Measurements from ENCODE around the gene PNLDC1.

Gene PNLDC1

GRCh38 chr6:159758031-159759001, 41.8 kb upstream of the PNLDC1 start:
- no peak for DNase-seq (ENCODE audit: extremely low read depth, low read depth)
- TF ChIP-seq, protein P1, sequence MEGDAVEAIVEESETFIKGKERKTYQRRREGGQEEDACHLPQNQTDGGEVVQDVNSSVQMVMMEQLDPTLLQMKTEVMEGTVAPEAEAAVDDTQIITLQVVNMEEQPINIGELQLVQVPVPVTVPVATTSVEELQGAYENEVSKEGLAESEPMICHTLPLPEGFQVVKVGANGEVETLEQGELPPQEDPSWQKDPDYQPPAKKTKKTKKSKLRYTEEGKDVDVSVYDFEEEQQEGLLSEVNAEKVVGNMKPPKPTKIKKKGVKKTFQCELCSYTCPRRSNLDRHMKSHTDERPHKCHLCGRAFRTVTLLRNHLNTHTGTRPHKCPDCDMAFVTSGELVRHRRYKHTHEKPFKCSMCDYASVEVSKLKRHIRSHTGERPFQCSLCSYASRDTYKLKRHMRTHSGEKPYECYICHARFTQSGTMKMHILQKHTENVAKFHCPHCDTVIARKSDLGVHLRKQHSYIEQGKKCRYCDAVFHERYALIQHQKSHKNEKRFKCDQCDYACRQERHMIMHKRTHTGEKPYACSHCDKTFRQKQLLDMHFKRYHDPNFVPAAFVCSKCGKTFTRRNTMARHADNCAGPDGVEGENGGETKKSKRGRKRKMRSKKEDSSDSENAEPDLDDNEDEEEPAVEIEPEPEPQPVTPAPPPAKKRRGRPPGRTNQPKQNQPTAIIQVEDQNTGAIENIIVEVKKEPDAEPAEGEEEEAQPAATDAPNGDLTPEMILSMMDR (IDR thresholded peaks at IDR 0.05; ENCODE audit: low read depth, low read length), result no peak

DNA sequence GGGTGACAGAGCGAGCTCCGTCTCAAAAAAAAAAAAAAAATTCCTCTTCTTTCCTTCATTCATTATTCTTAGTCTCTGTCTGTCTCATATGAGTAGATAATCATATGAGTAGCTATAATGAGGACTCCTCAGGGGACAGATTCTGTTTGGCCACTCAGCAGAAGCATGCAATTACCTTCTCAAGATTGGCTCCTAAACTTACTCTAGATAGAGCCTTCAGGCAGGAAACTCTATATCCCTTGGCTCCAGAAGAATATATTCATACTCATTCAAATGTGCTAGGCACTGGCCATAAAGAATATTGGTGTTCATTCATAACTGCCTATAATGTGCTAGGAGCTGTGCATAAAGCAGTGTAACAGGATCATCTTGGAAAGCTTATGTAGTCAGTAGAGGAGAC, 40.4 kb upstream of the PNLDC1 start:
- no peak for DNase-seq (ENCODE audit: extremely low read depth, low read depth)
- TF ChIP-seq, protein P1 (IDR thresholded peaks at IDR 0.05; ENCODE audit: low read depth, low read length), result no peak

GRCh38 chr6:159760602-159761057, 39.4 kb upstream of the PNLDC1 start:
- TF ChIP-seq, protein P1 (IDR thresholded peaks at IDR 0.05; ENCODE audit: low read depth, low read length), result no peak
- no peak for DNase-seq (ENCODE audit: extremely low read depth, low read depth)

DNA sequence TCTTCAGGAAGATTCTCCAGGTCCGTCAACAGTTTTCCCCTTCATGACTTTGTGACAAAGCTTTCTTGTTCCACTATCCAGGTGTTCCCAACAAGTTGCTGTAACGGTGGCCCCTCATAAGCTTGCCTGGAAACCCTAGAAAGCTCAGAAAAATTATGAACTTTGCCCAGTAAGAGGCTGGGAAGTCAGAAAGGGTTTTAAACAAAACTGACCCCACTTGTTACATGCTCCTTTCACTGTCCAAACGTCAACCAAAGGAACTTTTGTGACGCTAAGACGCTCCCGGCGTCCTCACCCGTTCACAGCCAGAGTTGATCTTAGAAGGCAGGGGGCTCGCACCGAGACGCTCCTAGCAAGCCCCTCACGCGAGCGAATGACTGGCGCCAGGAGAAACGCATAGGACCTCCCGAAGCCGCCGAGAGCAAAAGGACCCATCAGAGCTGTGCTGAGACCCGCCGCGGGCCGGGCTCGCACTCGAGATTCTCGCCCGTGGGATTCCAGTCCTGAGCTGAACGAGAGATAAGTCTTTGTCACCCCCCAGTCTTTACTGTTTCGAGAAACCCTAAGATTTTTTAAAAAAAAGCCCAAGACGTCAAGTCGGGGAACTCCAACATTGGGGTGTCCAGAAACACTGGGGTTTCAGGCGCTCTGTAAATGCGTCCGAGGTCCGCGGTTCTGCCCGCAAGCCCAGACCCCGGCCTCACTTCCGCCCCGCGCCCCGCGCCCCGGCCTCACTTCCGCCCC, 38.8 kb upstream of the PNLDC1 start:
- DNase-seq (ENCODE audit: extremely low read depth, low read depth), result no peak
- TF ChIP-seq, protein P1 (IDR thresholded peaks at IDR 0.05; ENCODE audit: low read depth, low read length), result no peak

DNA sequence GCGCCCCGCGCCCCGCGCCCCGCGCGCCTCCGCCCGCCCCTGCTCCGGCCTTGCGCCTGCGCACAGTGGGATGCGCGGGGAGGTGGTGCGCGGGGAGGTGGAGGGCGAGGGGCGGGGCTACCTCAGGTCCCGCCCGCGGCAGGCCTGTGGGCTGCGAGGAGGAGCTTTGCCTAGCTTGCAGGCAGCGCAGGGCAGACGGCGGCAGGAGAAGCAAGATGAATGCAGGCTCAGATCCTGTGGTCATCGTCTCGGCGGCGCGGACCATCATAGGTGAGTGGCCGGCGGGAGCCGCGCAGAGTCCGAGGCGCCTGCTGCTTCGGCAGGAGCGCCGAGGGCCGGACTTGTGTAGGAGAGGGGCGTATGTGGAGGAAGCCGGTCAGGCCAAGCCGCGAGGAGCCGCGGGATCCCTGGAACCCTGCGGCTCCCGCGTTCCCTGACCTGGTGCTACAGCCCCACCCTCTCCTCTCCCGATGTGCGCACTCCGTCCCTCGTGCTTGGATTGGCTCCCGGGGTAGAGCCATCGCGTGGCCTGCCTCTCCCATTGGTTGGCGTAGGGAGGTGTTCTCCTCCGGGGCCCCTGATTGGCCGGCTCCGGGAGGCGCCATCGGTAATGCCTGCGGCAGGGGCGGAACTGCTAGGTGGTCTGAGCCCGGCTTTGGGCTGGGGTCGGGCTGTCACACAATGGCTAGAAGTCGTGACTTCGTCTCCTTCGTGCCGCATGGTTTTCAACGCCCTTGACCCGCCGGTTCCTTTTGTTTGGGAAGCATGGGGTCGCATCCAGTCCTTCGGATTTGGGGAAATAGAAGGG, 38.0 kb upstream of the PNLDC1 start, which contains the start of gene ACAT2:
TSS of gene ACAT2 (plus strand) at position 173 of the 808 bp plus-strand sequence. CDS start at position 216, 43 bp downstream.
- DNase-seq (ENCODE audit: extremely low read depth, low read depth), result peak; percentile 78
- TF ChIP-seq, protein P1 (IDR thresholded peaks at IDR 0.05; ENCODE audit: low read depth, low read length), result no peak

GRCh38 chr6:159762681-159763293, 37.3 kb upstream of the PNLDC1 start:
- DNase-seq (ENCODE audit: extremely low read depth, low read depth), result no peak
- TF ChIP-seq, protein P1 (IDR thresholded peaks at IDR 0.05; ENCODE audit: low read depth, low read length), result no peak

Measured in AG09319 (cell line).